ENCODE data around the gene PATE3.

Gene PATE3

GRCh38 chr11:125770583-125770982, 17.3 kb upstream of the PATE3 start:
- H3K4me1 ChIP-seq (ENCODE audit: control insufficient read depth, insufficient read depth, low read length, poor library complexity, severe bottlenecking): no peaks in the 10 kb centered on the region
- DNase-seq: no peak
- no peaks in the 10 kb centered on the region for H3K36me3 ChIP-seq (ENCODE audit: control insufficient read depth, insufficient read depth, low read length)
- H3K27me3 ChIP-seq (replicated peaks; ENCODE audit: control insufficient read depth, insufficient read depth, low read length, poor library complexity, severe bottlenecking): no peaks in the 10 kb centered on the region
- H3K4me3 ChIP-seq (ENCODE audit: insufficient read depth, low read depth, low read length, poor library complexity, severe bottlenecking): no peak overlapping the region
- H3K9me3 ChIP-seq (ENCODE audit: control insufficient read depth, low read length): no peaks in the 10 kb centered on the region
- no peak overlapping the region for H3K27ac ChIP-seq (ENCODE audit: insufficient read depth, low read length, poor library complexity, severe bottlenecking)

GRCh38 chr11:125772834-125773505, 15.0 kb upstream of the PATE3 start:
- DNase-seq: no peak
- H3K27ac ChIP-seq (ENCODE audit: insufficient read depth, low read length, poor library complexity, severe bottlenecking): no peak overlapping the region
- H3K27me3 ChIP-seq (replicated peaks; ENCODE audit: control insufficient read depth, insufficient read depth, low read length, poor library complexity, severe bottlenecking): no peaks in the 10 kb centered on the region

GRCh38 chr11:125773516-125773915, 14.4 kb upstream of the PATE3 start:
- H3K27me3 ChIP-seq (replicated peaks; ENCODE audit: control insufficient read depth, insufficient read depth, low read length, poor library complexity, severe bottlenecking): no peaks in the 10 kb centered on the region
- no peak overlapping the region for H3K4me3 ChIP-seq (ENCODE audit: insufficient read depth, low read depth, low read length, poor library complexity, severe bottlenecking)
- no peak overlapping the region for H3K27ac ChIP-seq (ENCODE audit: insufficient read depth, low read length, poor library complexity, severe bottlenecking)
- H3K36me3 ChIP-seq (ENCODE audit: control insufficient read depth, insufficient read depth, low read length): no peaks in the 10 kb centered on the region
- no peak for DNase-seq
- H3K9me3 ChIP-seq (ENCODE audit: control insufficient read depth, low read length): no peaks in the 10 kb centered on the region
- H3K4me1 ChIP-seq (ENCODE audit: control insufficient read depth, insufficient read depth, low read length, poor library complexity, severe bottlenecking): no peaks in the 10 kb centered on the region

More at GRCh38 chr11:125772834-125773505, 15.0 kb upstream of the PATE3 start:
- no peaks in the 10 kb centered on the region for H3K36me3 ChIP-seq (ENCODE audit: control insufficient read depth, insufficient read depth, low read length)
- H3K4me1 ChIP-seq (ENCODE audit: control insufficient read depth, insufficient read depth, low read length, poor library complexity, severe bottlenecking): no peaks in the 10 kb centered on the region
- H3K4me3 ChIP-seq (ENCODE audit: insufficient read depth, low read depth, low read length, poor library complexity, severe bottlenecking): no peak overlapping the region
- no peaks in the 10 kb centered on the region for H3K9me3 ChIP-seq (ENCODE audit: control insufficient read depth, low read length)

GRCh38 chr11:125777309-125777708, 10.6 kb upstream of the PATE3 start:
- H3K27me3 ChIP-seq (replicated peaks; ENCODE audit: control insufficient read depth, insufficient read depth, low read length, poor library complexity, severe bottlenecking): no peaks in the 10 kb centered on the region
- H3K36me3 ChIP-seq (ENCODE audit: control insufficient read depth, insufficient read depth, low read length): no peaks in the 10 kb centered on the region
- no peak overlapping the region for H3K4me3 ChIP-seq (ENCODE audit: insufficient read depth, low read depth, low read length, poor library complexity, severe bottlenecking)
- H3K9me3 ChIP-seq (ENCODE audit: control insufficient read depth, low read length): no peaks in the 10 kb centered on the region
- H3K27ac ChIP-seq (ENCODE audit: insufficient read depth, low read length, poor library complexity, severe bottlenecking): no peak overlapping the region
- DNase-seq: no peak
- no peaks in the 10 kb centered on the region for H3K4me1 ChIP-seq (ENCODE audit: control insufficient read depth, insufficient read depth, low read length, poor library complexity, severe bottlenecking)

GRCh38 chr11:125778728-125779127, 9.2 kb upstream of the PATE3 start, which contains the start of gene PATE2:
PATE2 (minus strand) TSS chr11:125778828; CDS start chr11:125778773, 55 bp downstream.
- no peaks in the 10 kb centered on the region for H3K9me3 ChIP-seq (ENCODE audit: control insufficient read depth, low read length)
- H3K27me3 ChIP-seq (replicated peaks; ENCODE audit: control insufficient read depth, insufficient read depth, low read length, poor library complexity, severe bottlenecking): no peaks in the 10 kb centered on the region
- H3K4me3 ChIP-seq (ENCODE audit: insufficient read depth, low read depth, low read length, poor library complexity, severe bottlenecking): no peak within 1 kb of the TSS
- no peak within 1 kb of the TSS for H3K27ac ChIP-seq (ENCODE audit: insufficient read depth, low read length, poor library complexity, severe bottlenecking)
- H3K4me1 ChIP-seq (ENCODE audit: control insufficient read depth, insufficient read depth, low read length, poor library complexity, severe bottlenecking): no peaks in the 10 kb centered on the region
- no peaks in the 10 kb centered on the region for H3K36me3 ChIP-seq (ENCODE audit: control insufficient read depth, insufficient read depth, low read length)
- no peak for DNase-seq

- Histone ChIP-seq H3K4me1 (ENCODE audit: control insufficient read depth, insufficient read depth, low read length, poor library complexity, severe bottlenecking) (no peaks in the 10 kb centered on the region), H3K4me3 (ENCODE audit: insufficient read depth, low read depth, low read length, poor library complexity, severe bottlenecking) (no peak overlapping the region), H3K27ac (ENCODE audit: insufficient read depth, low read length, poor library complexity, severe bottlenecking) (no peak overlapping the region), H3K27me3 (replicated peaks; ENCODE audit: control insufficient read depth, insufficient read depth, low read length, poor library complexity, severe bottlenecking) (no peaks in the 10 kb centered on the region), H3K9me3 (ENCODE audit: control insufficient read depth, low read length) (no peaks in the 10 kb centered on the region), H3K36me3 (ENCODE audit: control insufficient read depth, insufficient read depth, low read length) (no peaks in the 10 kb centered on the region)
- DNase-seq: no peak
Measured at GRCh38 chr11:125784678-125785077, 3.2 kb upstream of the PATE3 start.

GRCh38 chr11:125790825-125791224, 2.9 kb downstream of the PATE3 start:
- H3K27me3 ChIP-seq (replicated peaks; ENCODE audit: control insufficient read depth, insufficient read depth, low read length, poor library complexity, severe bottlenecking): no peaks in the 10 kb centered on the region
- H3K9me3 ChIP-seq (ENCODE audit: control insufficient read depth, low read length): no peaks in the 10 kb centered on the region
- no peaks in the 10 kb centered on the region for H3K36me3 ChIP-seq (ENCODE audit: control insufficient read depth, insufficient read depth, low read length)
- no peak overlapping the region for H3K4me3 ChIP-seq (ENCODE audit: insufficient read depth, low read depth, low read length, poor library complexity, severe bottlenecking)
- DNase-seq: no peak
- no peaks in the 10 kb centered on the region for H3K4me1 ChIP-seq (ENCODE audit: control insufficient read depth, insufficient read depth, low read length, poor library complexity, severe bottlenecking)
- H3K27ac ChIP-seq (ENCODE audit: insufficient read depth, low read length, poor library complexity, severe bottlenecking): no peak overlapping the region

GRCh38 chr11:125797641-125798040, 9.7 kb downstream of the PATE3 start:
- H3K27ac ChIP-seq (ENCODE audit: insufficient read depth, low read length, poor library complexity, severe bottlenecking): no peak overlapping the region
- H3K36me3 ChIP-seq (ENCODE audit: control insufficient read depth, insufficient read depth, low read length): no peaks in the 10 kb centered on the region
- DNase-seq: no peak
- peaks cover 5% of the 10 kb centered on the region for H3K9me3 ChIP-seq (ENCODE audit: control insufficient read depth, low read length)
- H3K4me3 ChIP-seq (ENCODE audit: insufficient read depth, low read depth, low read length, poor library complexity, severe bottlenecking): no peak overlapping the region
- H3K4me1 ChIP-seq (ENCODE audit: control insufficient read depth, insufficient read depth, low read length, poor library complexity, severe bottlenecking): no peaks in the 10 kb centered on the region
- H3K27me3 ChIP-seq (replicated peaks; ENCODE audit: control insufficient read depth, insufficient read depth, low read length, poor library complexity, severe bottlenecking): no peaks in the 10 kb centered on the region

GRCh38 chr11:125799808-125800207, 11.9 kb downstream of the PATE3 start:
- Histone ChIP-seq H3K27me3 (replicated peaks; ENCODE audit: control insufficient read depth, insufficient read depth, low read length, poor library complexity, severe bottlenecking) (no peaks in the 10 kb centered on the region), H3K9me3 (ENCODE audit: control insufficient read depth, low read length) (peaks cover 5% of the 10 kb centered on the region), H3K27ac (ENCODE audit: insufficient read depth, low read length, poor library complexity, severe bottlenecking) (no peak overlapping the region), H3K36me3 (ENCODE audit: control insufficient read depth, insufficient read depth, low read length) (no peaks in the 10 kb centered on the region), H3K4me1 (ENCODE audit: control insufficient read depth, insufficient read depth, low read length, poor library complexity, severe bottlenecking) (no peaks in the 10 kb centered on the region), H3K4me3 (ENCODE audit: insufficient read depth, low read depth, low read length, poor library complexity, severe bottlenecking) (no peak overlapping the region)
- no peak for DNase-seq

- no peaks in the 10 kb centered on the region for H3K36me3 ChIP-seq (ENCODE audit: control insufficient read depth, insufficient read depth, low read length)
Measured at GRCh38 chr11:125802387-125802786, 14.5 kb downstream of the PATE3 start.

More at GRCh38 chr11:125802387-125802786, 14.5 kb downstream of the PATE3 start:
- peaks cover 5% of the 10 kb centered on the region for H3K9me3 ChIP-seq (ENCODE audit: control insufficient read depth, low read length)
- no peak overlapping the region for H3K27ac ChIP-seq (ENCODE audit: insufficient read depth, low read length, poor library complexity, severe bottlenecking)
- H3K4me1 ChIP-seq (ENCODE audit: control insufficient read depth, insufficient read depth, low read length, poor library complexity, severe bottlenecking): no peaks in the 10 kb centered on the region
- H3K27me3 ChIP-seq (replicated peaks; ENCODE audit: control insufficient read depth, insufficient read depth, low read length, poor library complexity, severe bottlenecking): no peaks in the 10 kb centered on the region
- no peak overlapping the region for H3K4me3 ChIP-seq (ENCODE audit: insufficient read depth, low read depth, low read length, poor library complexity, severe bottlenecking)
- no peak for DNase-seq
